ENCODE results near the gene HINFP.
"Not testable (repeated sequence)": the region's sequence is repeated elsewhere in the genome, so short reads cannot be mapped to it uniquely, and the experiment has no call there.

Gene HINFP

GRCh38 chr11:119166368-119167076, 45.1 kb downstream of the HINFP start (continued):
- TF ChIP-seq CREB5 (CRISPR knock-in tag; IDR thresholded peaks at IDR 0.05; ENCODE audit: low read depth) (no peak), PATZ1 (CRISPR knock-in tag; IDR thresholded peaks at IDR 0.05; ENCODE audit: borderline replicate concordance) (no peak), SNAI2 (CRISPR knock-in tag; IDR thresholded peaks at IDR 0.05) (no peak), CSDC2 (CRISPR knock-in tag; IDR thresholded peaks at IDR 0.05) (no peak), ZC3H10 (CRISPR knock-in tag; IDR thresholded peaks at IDR 0.05) (no peak), ISL1 (CRISPR knock-in tag; IDR thresholded peaks at IDR 0.05) (no peak)

GRCh38 chr11:119167077-119167458, 45.7 kb downstream of the HINFP start:
- not testable (repeated sequence) for ATAC-seq

- TF ChIP-seq ZNF8 (CRISPR knock-in tag; IDR thresholded peaks at IDR 0.05): no peak
- no peak for TF ChIP-seq TOX (CRISPR knock-in tag; IDR thresholded peaks at IDR 0.05; ENCODE audit: borderline replicate concordance)
- TF ChIP-seq ESRRG (CRISPR knock-in tag; IDR thresholded peaks at IDR 0.05): no peak
- TF ChIP-seq ZC3H10 (CRISPR knock-in tag; IDR thresholded peaks at IDR 0.05): no peak
- TF ChIP-seq TCF4 (CRISPR knock-in tag; IDR thresholded peaks at IDR 0.05; ENCODE audit: borderline replicate concordance): no peak
- no peak for TF ChIP-seq ZFP30 (CRISPR knock-in tag; IDR thresholded peaks at IDR 0.05)
- TF ChIP-seq TSHZ2 (CRISPR knock-in tag; IDR thresholded peaks at IDR 0.05): no peak
- no peak for TF ChIP-seq POU6F1 (CRISPR knock-in tag; IDR thresholded peaks at IDR 0.05; ENCODE audit: borderline replicate concordance, low read depth)
- TF ChIP-seq RARB (CRISPR knock-in tag; IDR thresholded peaks at IDR 0.05): no peak
- TF ChIP-seq PATZ1 (CRISPR knock-in tag; IDR thresholded peaks at IDR 0.05; ENCODE audit: borderline replicate concordance): no peak
- no peak for TF ChIP-seq BACH2 (CRISPR knock-in tag; IDR thresholded peaks at IDR 0.05; ENCODE audit: borderline replicate concordance)
- TF ChIP-seq ARNTL (CRISPR knock-in tag; IDR thresholded peaks at IDR 0.05; ENCODE audit: borderline replicate concordance, low read depth): no peak
- TF ChIP-seq CREB5 (CRISPR knock-in tag; IDR thresholded peaks at IDR 0.05; ENCODE audit: low read depth): no peak
- no peak for TF ChIP-seq SNAI2 (CRISPR knock-in tag; IDR thresholded peaks at IDR 0.05)
- TF ChIP-seq ZNF565 (CRISPR knock-in tag; conservative IDR thresholded peaks at IDR 0.05; ENCODE audit: low read depth): no peak
- TF ChIP-seq CSRNP3 (CRISPR knock-in tag; IDR thresholded peaks at IDR 0.05): no peak
- TF ChIP-seq ISL1 (CRISPR knock-in tag; IDR thresholded peaks at IDR 0.05): no peak
- no peak for TF ChIP-seq CSDC2 (CRISPR knock-in tag; IDR thresholded peaks at IDR 0.05)
- no peak for TF ChIP-seq ZFP3 (CRISPR knock-in tag; IDR thresholded peaks at IDR 0.05)
- no peak for TF ChIP-seq GLIS3 (CRISPR knock-in tag; IDR thresholded peaks at IDR 0.05)
- no peak for ATAC-seq
These were observed 46.6 kb downstream of the HINFP start for GRCh38 chr11:119167933-119168332.
